GM12892 (cell line): ENCODE measurements around the gene LRRC4B.

Experiments
- POLR2A ChIP-seq: IDR thresholded peaks from 2 replicates; pipeline ENCODE4 v1.6.1; 2011; ENCODE audit warnings: low read depth, low read length, control low read depth
- POLR2AphosphoS5 ChIP-seq: IDR thresholded peaks from 2 replicates; pipeline ENCODE4 v1.6.1; 2011; ENCODE audit warnings: low read depth, low read length, control low read depth
- TAF1 ChIP-seq: IDR thresholded peaks from 2 replicates; pipeline ENCODE4 v1.6.1; 2011; ENCODE audit warnings: low read depth, mild to moderate bottlenecking, control low read depth, low read length, borderline replicate concordance

DNA sequence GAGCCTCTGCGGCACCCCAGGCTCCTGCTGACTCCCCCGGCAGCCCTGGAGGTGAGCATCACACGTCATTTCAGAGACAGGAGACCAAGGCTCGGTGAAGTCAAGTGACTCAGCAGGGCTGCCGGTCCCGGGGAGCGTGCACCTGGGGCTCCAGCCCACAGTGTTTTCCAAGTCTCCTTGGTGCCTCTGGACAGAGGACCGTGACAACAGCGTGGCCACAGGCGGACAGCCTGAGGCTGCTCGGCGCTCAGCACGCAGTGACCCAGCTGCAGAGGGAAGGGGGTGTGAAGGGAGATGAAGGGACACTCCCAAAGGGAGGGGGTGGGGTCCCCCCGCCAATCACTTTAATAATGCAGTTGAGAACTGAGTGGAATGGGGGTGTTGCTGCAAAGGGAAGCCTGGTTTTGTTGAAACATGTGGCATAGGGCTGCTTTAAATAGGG is 37.0 kb downstream of the LRRC4B start:
- TF ChIP-seq TAF1, result no peak
- TF ChIP-seq POLR2A, result no peak
- TF ChIP-seq POLR2AphosphoS5, result no peak
